ENCODE results near the gene OR10D3. TPM values are rescaled to one million over a fixed set of nuclear protein-coding genes. Genes with fewer than 3 reads are reported as not detected.

Gene OR10D3
- total RNA-seq, 1 donor from 2014 or later: not detected

DNA sequence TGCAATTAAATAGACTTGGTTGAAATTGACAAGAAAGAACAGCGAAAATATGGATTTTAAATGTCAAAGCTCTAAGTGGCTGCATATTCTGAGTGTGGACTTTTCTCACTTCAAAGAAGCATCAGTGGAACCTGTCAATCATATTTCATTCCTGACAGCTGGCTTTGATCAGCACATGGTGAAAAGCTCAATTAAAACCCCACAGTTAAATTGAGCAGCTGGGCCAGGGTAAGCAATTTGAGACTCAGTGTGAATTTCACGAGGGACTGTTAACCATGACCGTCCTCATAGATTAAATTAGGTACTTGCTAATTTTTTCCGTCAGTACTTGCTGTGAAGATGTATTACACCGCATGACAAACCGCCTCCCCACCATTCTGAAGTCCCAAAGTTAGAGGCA, 11.0 kb upstream of the OR10D3 start:
- DNase-seq (ENCODE audit: low read depth): no peak
- TF ChIP-seq, protein P1, sequence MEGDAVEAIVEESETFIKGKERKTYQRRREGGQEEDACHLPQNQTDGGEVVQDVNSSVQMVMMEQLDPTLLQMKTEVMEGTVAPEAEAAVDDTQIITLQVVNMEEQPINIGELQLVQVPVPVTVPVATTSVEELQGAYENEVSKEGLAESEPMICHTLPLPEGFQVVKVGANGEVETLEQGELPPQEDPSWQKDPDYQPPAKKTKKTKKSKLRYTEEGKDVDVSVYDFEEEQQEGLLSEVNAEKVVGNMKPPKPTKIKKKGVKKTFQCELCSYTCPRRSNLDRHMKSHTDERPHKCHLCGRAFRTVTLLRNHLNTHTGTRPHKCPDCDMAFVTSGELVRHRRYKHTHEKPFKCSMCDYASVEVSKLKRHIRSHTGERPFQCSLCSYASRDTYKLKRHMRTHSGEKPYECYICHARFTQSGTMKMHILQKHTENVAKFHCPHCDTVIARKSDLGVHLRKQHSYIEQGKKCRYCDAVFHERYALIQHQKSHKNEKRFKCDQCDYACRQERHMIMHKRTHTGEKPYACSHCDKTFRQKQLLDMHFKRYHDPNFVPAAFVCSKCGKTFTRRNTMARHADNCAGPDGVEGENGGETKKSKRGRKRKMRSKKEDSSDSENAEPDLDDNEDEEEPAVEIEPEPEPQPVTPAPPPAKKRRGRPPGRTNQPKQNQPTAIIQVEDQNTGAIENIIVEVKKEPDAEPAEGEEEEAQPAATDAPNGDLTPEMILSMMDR (IDR thresholded peaks at IDR 0.05; ENCODE audit: insufficient read depth, low read length, severe bottlenecking): no peak
- Histone ChIP-seq H3K36me3 (ENCODE audit: control insufficient read depth, insufficient read depth, low read length) (no peaks in the 10 kb centered on the region), H3K27me3 (ENCODE audit: control insufficient read depth, insufficient read depth, low read length) (no peaks in the 10 kb centered on the region), H3K4me3 (ENCODE audit: low read depth, low read length) (no peak overlapping the region)
- FAIRE-seq: no peak

DNA sequence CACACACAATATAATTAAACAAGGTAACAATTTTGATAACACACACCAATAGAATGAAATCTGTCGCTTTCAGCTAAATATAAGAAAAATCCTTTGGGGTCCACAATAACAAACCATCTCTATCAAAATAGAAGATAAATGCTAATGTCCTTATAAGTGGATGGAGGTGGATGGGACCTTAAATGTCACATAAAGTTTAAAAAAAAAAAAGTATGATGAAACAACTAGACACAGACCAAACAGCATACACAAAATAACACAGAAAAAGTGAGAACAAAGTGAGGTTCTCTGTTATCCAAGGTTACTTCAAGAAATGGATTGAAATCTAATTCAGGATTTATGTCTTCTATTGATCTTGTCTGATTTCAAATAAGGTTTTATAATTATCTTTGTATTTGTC, 10.5 kb upstream of the OR10D3 start:
- TF ChIP-seq, protein P1 (IDR thresholded peaks at IDR 0.05; ENCODE audit: insufficient read depth, low read length, severe bottlenecking): no peak
- H3K4me3 ChIP-seq (ENCODE audit: low read depth, low read length): no peak overlapping the region
- H3K27me3 ChIP-seq (ENCODE audit: control insufficient read depth, insufficient read depth, low read length): no peaks in the 10 kb centered on the region
- DNase-seq (ENCODE audit: low read depth): no peak
- no peaks in the 10 kb centered on the region for H3K36me3 ChIP-seq (ENCODE audit: control insufficient read depth, insufficient read depth, low read length)
- no peak for FAIRE-seq

DNA sequence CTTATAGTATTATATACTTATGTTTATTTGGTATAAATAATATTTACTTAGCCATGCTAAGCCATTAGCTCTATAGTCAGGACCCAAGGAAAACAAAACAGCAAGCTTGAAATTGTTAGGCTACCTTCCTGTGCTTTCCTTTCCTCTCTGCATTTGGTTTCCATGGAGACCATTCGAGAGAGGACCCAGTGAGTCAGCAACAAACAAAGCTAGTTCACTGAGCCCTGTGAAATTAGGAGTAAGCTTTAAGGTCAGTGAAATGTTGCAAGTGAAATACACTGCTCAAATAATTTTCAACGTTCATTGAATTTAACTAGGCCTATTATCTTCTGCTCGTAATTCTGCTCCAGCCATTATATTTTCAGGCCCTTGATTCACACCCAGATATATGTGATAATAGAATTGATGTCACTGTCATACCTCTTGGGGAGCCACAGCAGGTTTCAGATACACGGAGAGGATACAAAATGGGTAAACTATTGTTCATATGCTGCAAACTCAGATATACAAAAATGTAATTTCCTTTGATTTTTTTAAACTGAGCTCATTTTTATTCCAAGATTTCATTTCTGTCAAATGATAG, 9.1 kb upstream of the OR10D3 start:
- DNase-seq (ENCODE audit: low read depth) (peak; percentile 78), FAIRE-seq (no peak)
- TF ChIP-seq, protein P1 (IDR thresholded peaks at IDR 0.05; ENCODE audit: insufficient read depth, low read length, severe bottlenecking): no peak

DNA sequence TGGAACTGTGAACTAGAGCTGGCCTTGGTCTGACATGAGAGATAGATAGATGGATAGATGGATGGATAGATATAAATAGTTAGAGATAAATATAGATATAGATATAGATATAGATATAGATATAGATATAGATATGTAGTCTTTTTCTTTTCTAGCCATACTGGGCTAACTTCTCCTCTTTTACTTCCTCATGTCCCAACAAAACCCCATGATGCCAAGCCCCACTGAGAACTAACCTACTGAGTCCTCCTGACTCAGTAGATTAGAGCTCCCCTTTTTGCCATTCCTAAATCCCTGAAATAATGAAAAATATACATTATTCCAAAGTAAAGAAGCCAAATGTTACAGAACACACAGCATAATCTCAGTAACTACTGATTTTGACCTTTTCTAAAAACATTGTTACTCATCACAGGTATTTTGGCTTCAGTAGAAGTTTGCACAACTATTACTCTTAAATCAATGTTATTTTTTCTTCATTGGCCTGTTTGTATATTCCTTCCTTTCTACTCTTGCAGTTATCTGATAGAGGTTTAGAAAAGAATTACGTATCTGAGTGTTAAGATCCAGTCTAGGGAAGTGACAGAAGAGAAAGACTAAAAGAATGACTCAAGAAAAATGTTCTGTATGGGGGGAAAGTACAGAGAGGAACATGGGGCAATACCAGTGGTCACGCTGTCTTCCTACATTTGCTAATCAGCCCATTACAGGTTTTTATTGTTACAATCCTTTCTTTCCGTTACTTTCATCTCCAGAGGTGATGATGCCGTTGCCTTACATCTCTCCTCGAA, 6.0 kb upstream of the OR10D3 start:
- FAIRE-seq (no peak), DNase-seq (ENCODE audit: low read depth) (no peak)
- H3K27me3 ChIP-seq (ENCODE audit: control insufficient read depth, insufficient read depth, low read length): no peaks in the 10 kb centered on the region
- no peaks in the 10 kb centered on the region for H3K36me3 ChIP-seq (ENCODE audit: control insufficient read depth, insufficient read depth, low read length)
- TF ChIP-seq, protein P1 (IDR thresholded peaks at IDR 0.05; ENCODE audit: insufficient read depth, low read length, severe bottlenecking): no peak
- no peak overlapping the region for H3K4me3 ChIP-seq (ENCODE audit: low read depth, low read length)

More for the DNA sequence above, 9.1 kb upstream of the OR10D3 start:
- Histone ChIP-seq H3K4me3 (ENCODE audit: low read depth, low read length) (no peak overlapping the region), H3K36me3 (ENCODE audit: control insufficient read depth, insufficient read depth, low read length) (no peaks in the 10 kb centered on the region), H3K27me3 (ENCODE audit: control insufficient read depth, insufficient read depth, low read length) (no peaks in the 10 kb centered on the region)

DNA sequence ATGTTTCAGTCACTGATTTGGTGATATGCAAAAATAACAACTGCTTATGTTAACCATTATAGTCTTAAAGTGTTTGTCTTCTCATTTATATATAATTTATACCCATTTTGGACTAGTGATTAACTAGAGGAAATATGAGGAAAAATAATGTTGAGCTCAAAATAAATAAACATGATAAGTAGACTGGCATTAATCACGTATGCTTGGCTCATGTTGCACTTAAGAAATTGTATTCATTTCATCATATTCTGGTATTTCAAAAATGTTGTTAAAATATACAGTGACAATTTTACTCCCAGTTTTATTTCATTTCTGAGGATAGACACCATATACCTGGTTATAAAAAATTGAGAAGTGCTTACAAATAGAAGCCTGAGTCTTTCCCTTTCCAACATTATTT, 3.8 kb upstream of the OR10D3 start:
- FAIRE-seq (no peak), DNase-seq (ENCODE audit: low read depth) (peak; percentile 8)
- no peaks in the 10 kb centered on the region for H3K27me3 ChIP-seq (ENCODE audit: control insufficient read depth, insufficient read depth, low read length)
- no peaks in the 10 kb centered on the region for H3K36me3 ChIP-seq (ENCODE audit: control insufficient read depth, insufficient read depth, low read length)
- no peak overlapping the region for H3K4me3 ChIP-seq (ENCODE audit: low read depth, low read length)
- TF ChIP-seq, protein P1 (IDR thresholded peaks at IDR 0.05; ENCODE audit: insufficient read depth, low read length, severe bottlenecking): no peak

Data from bronchial epithelial cell (primary cell).